ENCODE measurements around the gene NACC1.

GRCh38 chr19:13076320-13076719 lies 41.7 kb upstream of the NACC1 start:
- no peak for TF ChIP-seq POLR2A (IDR thresholded peaks at IDR 0.05)
- TF ChIP-seq CTCF (IDR thresholded peaks at IDR 0.05): no peak
- no peak for TF ChIP-seq POLR2AphosphoS5 (IDR thresholded peaks at IDR 0.05)
- no peak for TF ChIP-seq EP300 (IDR thresholded peaks at IDR 0.05; ENCODE audit: low read depth)

Data from transverse colon (tissue), 4 donors.